Stimulated activated CD4-positive, alpha-beta T cell treated with anti-CD3 and anti-CD28 coated beads, TNF-alpha, amount 100 ng/mL, for 48 hours (primary cell): ENCODE results near the gene RERE.
"Not testable (repeated sequence)": the region's sequence is repeated elsewhere in the genome, so short reads cannot be mapped to it uniquely, and the experiment has no call there.

Source experiments
- DNase-seq, 3 donors: peaks; one replicate each; pipeline ENCODE4 v3.0.0-alpha.2; 2020; ENCODE audit warnings: low read depth in 3 of 3

Gene RERE

DNA sequence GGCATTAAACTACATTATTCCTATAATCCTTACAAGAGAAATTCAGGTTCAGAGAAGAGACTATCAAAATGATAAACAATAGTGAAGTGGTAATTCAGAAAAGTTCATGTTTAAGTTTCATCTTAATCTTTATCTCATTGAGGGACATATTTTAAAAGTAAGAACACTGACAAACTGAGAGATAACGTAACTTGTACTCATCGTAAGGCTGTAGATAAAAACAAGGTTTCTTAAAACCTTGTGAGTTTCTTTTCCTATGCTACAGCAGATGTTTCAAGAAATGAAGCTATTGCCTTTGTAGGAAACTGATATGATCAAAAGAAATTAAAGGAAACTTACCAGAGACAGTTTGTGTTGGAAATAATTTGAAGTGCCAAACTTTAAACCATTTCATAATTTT lies 65.0 kb downstream of the RERE start:
- DNase-seq = no peak

GRCh38 chr1:8751984-8752383 lies 65.5 kb downstream of the RERE start:
- DNase-seq = no peak

DNA sequence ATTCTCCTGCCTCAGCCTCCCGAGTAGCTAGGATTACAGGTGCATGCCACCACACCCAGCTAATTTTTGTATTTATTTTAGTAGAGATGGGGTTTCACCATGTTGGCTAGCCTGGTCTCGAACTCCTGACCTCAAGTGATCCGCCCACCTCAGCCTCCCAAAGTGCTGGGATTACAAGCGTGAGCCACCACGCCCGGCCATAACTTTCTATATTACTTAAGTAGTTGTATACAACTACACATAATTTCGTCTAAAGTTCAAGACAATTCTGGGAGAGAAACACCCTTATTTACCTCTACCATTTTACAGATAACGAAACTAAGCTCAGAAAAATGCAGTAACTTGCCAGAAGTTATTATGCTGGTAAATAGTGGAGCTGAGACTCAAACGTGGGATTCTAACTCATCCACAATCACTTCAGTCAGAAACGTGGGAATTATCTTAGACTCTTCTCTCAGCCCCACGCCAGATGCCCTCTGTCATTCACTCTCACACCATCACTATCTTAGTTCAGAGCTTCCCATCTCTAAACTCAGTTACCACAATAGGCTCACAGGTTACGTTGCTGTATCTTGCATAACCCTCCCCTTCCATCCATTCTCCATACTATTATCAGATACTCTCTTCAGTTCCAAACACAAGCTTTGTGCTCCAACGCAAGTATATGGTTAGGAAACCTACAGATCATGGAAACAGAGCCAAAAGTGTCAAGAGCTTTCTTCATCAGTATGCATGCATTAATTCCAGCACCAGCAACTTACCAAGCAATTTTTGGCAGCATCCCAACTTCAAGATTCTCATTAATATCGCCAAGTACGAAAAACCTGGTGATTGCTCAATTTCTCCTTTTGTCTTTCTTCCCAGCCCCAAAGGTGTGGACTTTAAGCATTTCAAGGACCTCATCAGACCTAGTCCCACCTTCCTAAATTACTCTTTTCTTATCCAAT lies 69.3 kb downstream of the RERE start:
- no peak for DNase-seq

DNA sequence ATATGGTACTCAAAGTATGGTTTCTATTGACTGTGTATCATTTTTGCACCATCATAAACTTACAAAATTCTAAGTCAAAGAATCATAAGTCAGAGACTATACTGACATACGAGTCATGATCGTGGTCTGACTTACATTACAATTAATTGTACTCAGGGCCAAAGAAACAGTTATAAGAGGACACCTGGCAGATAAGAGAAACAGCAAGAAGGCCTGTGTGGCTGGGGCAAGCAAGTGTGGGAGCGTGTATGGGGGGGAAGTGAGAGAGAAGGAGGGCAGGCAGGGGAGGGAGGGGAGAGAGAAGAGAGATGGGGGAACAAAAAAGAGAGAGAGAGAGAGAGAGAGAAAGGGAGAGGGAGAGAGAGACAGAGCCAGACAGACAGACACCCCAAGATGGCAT lies 70.9 kb downstream of the RERE start:
- no peak for DNase-seq

GRCh38 chr1:8745749-8746390 lies 71.6 kb downstream of the RERE start:
- no peak for DNase-seq

GRCh38 chr1:8745346-8745745 lies 72.1 kb downstream of the RERE start:
- DNase-seq = no peak

- DNase-seq = no peak
Observed at GRCh38 chr1:8742022-8742924, 75.2 kb downstream of the RERE start.

- no peak for DNase-seq
Observed at GRCh38 chr1:8740034-8740449, 77.4 kb downstream of the RERE start.

GRCh38 chr1:8739377-8739776 lies 78.1 kb downstream of the RERE start:
- DNase-seq = no peak

DNA sequence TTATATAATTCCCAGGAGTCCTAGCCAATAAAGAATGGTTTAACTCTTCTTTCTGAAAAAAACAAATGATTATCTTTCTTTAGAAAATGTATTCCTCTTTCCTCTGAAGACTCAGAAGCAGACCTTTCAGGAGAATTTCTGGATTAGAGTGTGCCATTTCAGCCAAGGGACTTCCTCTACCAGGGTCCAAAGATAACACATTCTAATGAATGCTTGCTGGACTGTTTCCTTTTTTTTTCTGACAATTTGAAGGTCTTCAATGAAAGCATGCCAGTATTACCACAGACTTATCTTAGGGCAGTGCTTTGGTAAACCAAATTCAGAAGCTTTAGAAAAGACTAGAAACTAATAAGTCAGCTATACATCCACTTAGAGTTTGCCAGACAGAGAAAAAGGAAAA lies 80.5 kb downstream of the RERE start:
- DNase-seq = no peak

DNA sequence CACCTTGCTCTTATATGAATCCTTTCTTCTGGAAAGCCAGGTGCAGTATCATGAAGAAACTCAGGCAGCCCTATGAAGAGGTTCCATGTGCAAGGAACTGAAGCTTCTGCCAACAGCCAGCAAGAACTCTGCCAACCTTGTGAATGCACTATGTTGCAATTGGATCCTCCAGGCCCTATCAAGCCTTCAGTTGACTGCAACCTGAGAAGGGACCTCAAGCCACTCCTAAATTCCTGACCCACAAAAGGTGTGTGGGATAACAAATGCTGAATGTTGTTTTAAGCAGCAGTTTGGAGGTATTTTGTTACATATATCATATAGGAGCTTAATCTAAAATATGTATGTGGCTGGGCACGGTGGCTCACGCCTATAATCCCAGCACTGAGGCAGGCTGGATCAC lies 84.0 kb downstream of the RERE start:
- no peak for DNase-seq

GRCh38 chr1:8731162-8731561 lies 86.3 kb downstream of the RERE start:
- DNase-seq = no peak

DNA sequence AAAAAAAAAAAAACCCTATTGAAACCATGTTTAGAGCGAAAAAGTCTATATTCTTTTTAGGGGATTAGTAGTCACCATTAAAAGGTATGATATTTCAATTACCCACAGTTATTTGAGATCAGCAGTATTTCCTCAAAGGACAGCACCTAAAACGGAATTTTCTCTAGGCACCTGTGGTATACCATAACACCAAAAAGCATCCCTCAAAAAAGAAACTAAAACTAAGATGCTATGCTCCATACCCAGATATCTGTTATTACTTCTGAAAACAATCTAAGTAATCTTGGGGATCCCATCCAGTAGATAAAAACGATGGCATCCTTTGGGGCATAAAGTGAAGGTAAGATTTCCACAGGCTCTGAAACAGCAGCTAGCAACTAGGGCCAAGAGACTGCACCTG lies 89.0 kb downstream of the RERE start:
- no peak for DNase-seq

- DNase-seq = no peak
Observed at GRCh38 chr1:8727809-8728213, 89.6 kb downstream of the RERE start.

- DNase-seq = not testable (repeated sequence)
Observed at GRCh38 chr1:8727316-8727715, 90.1 kb downstream of the RERE start.

DNA sequence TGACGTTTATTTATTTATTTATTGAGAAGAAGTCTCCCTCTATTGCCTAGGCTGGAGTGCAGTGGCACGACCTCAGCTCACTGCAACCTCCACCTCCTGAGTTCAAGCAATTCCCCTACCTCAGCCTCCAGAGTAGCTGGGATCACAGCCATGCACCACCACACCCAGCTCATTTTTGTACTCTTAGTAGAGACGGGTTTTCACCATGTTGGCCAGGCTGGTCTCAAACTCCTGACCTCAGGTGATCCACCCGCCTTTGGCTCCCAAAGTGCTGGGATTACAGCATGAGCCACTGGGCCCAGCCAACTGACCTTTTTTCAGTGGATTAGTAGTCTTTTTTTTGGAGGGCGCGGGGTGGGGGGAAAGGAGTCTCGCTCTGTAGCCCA lies 90.6 kb downstream of the RERE start:
- DNase-seq = not testable (repeated sequence)

GRCh38 chr1:8723010-8723409 lies 94.4 kb downstream of the RERE start:
- DNase-seq = no peak

GRCh38 chr1:8722366-8722765 lies 95.1 kb downstream of the RERE start:
- DNase-seq = no peak

DNA sequence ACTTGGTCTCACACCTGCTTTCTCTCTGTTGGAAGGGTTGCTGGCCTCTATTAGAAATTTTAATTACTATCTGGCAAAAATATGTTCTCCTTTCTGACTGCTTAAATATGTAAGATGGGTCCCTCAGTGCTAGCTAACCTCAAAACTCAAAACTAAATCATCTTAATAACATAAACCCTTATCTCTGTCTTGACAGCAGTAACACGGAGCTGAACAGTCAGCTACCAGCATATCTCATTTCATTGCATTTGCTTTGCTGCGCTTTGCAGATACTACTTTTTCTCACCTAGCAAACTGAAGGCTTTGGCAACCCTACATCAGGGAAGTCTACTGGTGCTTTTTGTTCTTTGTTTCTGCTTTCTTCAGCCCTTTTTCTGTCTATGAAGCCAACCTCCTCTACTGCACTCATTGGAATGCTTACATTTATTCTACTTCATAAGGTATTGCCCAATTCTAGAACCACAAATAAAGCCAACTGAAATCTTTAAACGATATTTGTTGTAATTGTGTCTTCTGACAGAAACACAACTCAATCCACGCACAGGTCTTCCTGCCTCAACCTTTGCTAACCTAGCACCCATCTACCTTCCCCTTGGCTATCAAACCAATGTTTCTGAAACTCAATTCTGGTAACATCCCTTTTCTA lies 95.6 kb downstream of the RERE start:
- DNase-seq = no peak

DNA sequence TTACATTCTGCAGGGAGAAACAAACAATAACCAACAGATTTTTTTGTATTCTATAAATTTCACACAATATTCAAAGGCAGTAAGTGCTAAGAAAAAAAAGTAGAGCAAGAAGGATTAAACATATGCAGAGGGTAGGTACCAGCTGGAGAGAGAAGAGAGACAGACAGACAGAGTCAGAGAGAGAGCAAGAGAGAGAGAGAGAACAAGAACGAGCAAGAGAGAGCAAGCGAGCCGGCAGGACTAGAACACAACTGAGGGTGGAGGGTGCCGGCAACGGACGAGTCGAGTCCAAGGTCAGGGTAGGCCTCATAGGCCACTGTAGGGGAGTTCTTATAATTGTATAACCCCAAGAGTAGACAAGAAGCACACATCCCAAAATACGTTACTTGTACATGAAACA lies 97.1 kb downstream of the RERE start:
- no peak for DNase-seq

- no peak for DNase-seq
Observed at GRCh38 chr1:8718850-8719361, 98.5 kb downstream of the RERE start.
